Measurements from ENCODE around the gene CNTNAP4. TPM values are rescaled to one million over a fixed set of nuclear protein-coding genes. Genes with fewer than 3 reads are reported as not detected.

Gene CNTNAP4
- total RNA-seq, 1 experiment from 2014 or later: not detected

DNA sequence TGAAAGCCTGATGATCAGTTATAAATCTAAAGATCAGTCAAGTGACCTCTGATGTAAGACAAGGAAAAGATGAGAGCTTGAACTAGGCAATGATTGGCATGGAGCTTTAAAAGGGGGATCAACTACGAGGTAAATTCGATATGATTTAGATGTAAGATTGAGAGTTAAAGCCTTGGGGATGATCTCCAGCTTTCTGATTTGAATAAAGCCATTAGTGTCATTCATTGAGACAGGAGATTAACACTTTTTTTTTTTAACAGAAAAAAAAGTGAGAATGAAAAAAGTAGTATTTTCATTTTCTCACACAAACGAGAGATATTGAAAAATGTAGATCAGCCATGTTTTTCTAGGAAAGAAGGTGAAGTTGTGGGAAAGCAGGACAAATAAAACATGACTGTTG lies 225.4 kb downstream of the CNTNAP4 start:
- no peak for DNase-seq
- Histone ChIP-seq H3K36me3 (no peaks in the 10 kb centered on the region), H3K4me3 (no peak overlapping the region), H3K27me3 (no peaks in the 10 kb centered on the region), H3K9me3 (no peaks in the 10 kb centered on the region)

DNA sequence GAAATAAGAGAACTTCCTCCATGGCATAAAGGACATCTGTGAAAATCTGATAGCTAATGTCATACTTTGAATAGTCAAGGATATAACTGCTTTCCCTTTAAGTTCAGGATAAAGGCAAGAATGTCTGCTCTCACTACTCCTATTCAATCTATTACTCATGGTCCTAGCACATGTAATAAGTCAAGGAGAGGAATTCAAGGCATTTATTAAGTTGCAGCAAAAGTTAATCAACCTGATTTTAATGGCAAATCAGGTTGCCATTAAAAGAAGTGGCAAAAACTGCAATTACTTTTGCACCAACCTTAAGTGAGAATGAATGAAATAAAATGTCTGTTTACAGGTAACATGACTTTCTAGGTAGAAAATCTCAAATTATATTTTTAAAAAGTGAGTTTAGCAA lies 225.9 kb downstream of the CNTNAP4 start:
- no peak overlapping the region for H3K4me3 ChIP-seq
- H3K27me3 ChIP-seq: no peaks in the 10 kb centered on the region
- H3K36me3 ChIP-seq: no peaks in the 10 kb centered on the region
- H3K9me3 ChIP-seq: no peaks in the 10 kb centered on the region
- no peak for DNase-seq

DNA sequence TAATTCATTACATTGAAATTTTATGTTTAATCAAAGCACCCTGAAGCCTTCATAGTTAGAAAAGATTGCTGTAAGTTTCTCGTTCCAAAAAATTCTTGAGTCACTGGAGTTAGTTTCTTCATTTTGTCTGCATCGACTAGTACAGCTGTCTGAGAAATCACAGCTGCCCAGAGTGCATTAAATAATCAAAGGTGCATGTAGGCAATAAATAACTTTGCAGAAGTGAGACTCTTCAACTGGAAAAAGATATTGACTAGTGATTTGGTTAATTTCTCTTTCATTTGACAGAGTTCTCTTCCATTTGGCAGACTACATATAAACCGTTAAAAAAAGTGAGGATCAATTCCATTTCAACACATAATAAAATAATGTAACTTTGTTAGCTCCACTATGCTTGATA lies 234.0 kb downstream of the CNTNAP4 start:
- no peak overlapping the region for H3K4me3 ChIP-seq
- H3K27me3 ChIP-seq: no peaks in the 10 kb centered on the region
- no peaks in the 10 kb centered on the region for H3K9me3 ChIP-seq
- H3K36me3 ChIP-seq: no peaks in the 10 kb centered on the region
- DNase-seq: no peak

DNA sequence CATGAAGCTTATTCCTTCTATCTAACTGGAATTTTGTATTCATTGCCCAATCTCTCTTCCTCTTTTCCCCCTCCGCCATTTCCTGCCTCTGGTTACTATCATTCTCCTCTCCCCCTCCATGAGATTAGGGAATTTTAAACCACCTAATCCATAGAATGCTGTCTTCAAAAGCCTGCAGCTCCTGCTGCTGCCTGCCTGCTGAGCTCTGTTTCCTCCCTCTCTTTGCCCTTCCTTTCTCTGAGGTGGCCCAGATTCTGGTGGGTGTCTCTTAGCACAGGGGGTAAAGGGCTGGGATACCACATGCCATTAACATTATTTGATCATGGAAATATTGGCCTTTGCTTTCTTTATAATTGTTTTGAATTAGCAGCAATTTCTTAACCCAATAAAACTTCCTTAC lies 241.6 kb downstream of the CNTNAP4 start:
- DNase-seq: no peak
- no peaks in the 10 kb centered on the region for H3K9me3 ChIP-seq
- H3K4me3 ChIP-seq: no peak overlapping the region
- no peaks in the 10 kb centered on the region for H3K36me3 ChIP-seq
- H3K27me3 ChIP-seq: no peaks in the 10 kb centered on the region

DNA sequence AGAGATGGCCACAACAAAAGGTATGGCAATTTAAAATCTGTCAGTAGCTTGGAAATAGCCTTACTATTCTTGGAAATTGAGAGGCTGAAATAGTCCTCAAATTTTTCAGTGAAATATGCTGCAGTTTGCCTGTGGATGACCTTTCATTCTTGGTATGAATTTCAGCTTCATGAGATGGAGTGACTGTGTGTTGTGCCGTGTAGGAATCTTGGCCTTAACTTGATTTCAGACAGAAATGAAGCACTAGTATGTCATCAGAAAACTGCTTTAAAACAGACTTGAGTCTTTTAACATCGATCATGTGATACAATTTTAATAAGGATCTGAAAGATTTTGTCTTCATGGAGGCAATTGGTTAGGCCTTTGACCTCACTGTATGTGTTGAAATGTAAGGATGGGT lies 247.2 kb downstream of the CNTNAP4 start:
- H3K9me3 ChIP-seq: no peaks in the 10 kb centered on the region
- H3K4me3 ChIP-seq: no peak overlapping the region
- H3K27me3 ChIP-seq: no peaks in the 10 kb centered on the region
- DNase-seq: no peak
- H3K36me3 ChIP-seq: no peaks in the 10 kb centered on the region

DNA sequence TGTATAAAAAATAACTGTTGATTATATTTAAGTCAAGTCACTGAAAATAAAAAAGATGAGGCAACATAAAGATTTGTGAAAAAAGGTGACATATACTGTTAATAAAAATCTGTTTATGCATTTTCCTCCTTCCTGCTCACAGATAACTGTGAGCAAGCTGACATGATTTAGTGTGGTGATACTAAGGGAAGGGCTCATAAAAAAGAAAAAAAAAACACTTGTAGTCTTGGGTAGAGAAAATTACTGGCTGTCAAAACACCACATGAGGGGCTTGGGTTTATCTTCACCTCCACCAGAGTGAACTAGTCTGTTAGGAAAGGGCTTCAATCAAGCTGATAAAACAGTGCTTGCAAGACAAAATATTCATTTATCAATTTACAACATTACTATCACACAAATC lies 247.6 kb downstream of the CNTNAP4 start:
- Histone ChIP-seq H3K27me3 (no peaks in the 10 kb centered on the region), H3K4me3 (no peak overlapping the region)
- DNase-seq: no peak

DNA sequence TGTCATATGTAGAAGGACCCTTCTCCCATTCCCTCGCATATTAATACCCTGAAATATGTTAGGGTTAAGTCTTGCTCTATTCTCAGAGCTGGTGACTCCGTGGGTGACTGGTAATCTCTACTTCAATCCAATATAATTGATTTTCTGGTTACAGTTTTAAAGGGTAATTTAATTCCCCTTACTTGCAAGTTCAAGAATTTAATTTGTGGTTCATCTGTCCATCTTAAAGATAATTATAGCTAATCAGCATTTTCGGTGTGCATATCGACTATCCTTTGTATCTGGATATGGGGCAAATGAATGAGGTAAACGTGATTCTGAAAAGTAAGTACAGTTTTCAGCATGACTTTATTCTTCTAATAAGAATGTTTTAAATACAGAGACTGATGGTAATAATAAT lies 250.0 kb downstream of the CNTNAP4 start:
- Histone ChIP-seq H3K36me3 (no peaks in the 10 kb centered on the region), H3K27me3 (no peaks in the 10 kb centered on the region), H3K4me3 (no peak overlapping the region)

More for the DNA sequence above, 247.6 kb downstream of the CNTNAP4 start:
- Histone ChIP-seq H3K9me3 (no peaks in the 10 kb centered on the region), H3K36me3 (no peaks in the 10 kb centered on the region)

DNA sequence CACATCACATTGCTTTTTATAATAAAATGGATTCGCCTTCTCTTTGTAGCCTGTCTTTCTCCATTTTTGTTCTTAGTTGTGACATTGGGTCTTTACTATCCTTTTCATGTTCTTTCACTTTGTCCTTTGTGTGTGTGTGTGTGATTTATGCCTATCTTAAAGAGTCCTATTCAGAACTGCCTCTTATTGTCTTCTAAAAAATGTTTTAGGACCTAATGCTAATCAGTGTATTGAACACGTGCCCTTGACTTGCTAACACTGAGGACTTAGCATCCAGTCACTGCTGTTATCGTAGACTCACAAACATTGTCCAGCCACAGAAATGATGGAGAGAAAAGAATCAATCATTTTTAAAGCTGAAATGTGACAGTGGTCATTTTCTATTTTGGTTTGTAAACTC lies 251.9 kb downstream of the CNTNAP4 start:
- no peak overlapping the region for H3K4me3 ChIP-seq
- no peaks in the 10 kb centered on the region for H3K9me3 ChIP-seq
- H3K27me3 ChIP-seq: no peaks in the 10 kb centered on the region
- H3K36me3 ChIP-seq: no peaks in the 10 kb centered on the region
- DNase-seq: no peak

More for the DNA sequence above, 250.0 kb downstream of the CNTNAP4 start:
- no peak for DNase-seq
- H3K9me3 ChIP-seq: no peaks in the 10 kb centered on the region

DNA sequence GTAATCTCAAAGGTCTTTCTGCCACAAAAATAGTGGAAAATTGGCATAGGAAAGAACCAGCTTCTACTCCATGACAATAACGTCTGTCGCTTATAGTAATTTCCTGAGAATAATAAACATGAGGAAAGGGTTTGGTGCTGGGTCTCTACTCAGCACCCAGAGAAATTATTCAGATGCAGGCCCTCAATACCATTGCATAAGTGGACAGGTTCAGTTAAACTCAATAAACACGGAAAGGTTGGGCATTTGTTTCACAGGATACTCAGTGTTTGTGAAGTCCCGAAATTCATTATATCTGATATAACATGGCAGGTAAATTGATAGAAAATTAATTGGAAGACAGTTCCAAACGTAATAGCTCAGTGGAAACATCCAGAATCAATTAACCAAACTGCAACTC lies 254.0 kb downstream of the CNTNAP4 start:
- no peak overlapping the region for H3K4me3 ChIP-seq
- no peak for DNase-seq
- no peaks in the 10 kb centered on the region for H3K9me3 ChIP-seq
- no peaks in the 10 kb centered on the region for H3K27me3 ChIP-seq
- no peaks in the 10 kb centered on the region for H3K36me3 ChIP-seq

DNA sequence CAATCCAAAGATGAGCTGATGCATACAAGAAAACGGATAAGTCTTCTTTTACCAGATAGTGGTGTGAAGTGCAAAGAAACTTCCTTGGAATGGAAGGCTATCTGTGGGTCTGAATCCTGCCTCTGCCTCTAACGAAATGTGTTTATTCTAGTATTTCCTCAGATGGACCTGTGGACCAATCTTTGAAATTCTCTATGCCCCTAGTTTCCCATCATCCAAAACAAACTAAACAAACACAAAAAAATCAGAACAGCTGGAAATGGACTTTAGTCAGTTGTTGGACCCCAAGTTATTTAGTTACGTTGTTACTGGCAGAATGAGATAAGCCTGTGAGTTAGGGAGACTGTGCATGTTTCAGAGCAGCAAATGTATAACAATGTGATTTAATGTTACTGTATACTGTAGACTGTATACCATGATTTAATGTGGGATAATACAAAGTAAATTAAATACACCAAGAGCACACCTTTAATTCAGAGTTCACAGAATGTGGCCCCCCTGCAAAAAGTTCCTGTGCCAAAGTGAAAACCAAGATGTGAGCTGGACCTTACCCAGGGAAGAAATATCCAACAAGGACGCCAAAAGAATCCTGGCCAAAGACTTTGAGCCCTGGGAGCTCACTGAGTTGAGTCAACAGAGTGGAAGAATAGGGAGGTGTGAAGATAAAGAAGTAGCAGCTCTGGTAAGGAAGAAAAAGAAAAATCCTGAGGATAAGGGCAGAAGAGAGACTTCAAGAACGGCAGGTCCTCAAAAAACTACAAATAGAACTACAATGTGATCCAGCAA lies 255.2 kb downstream of the CNTNAP4 start:
- Histone ChIP-seq H3K4me3 (no peak overlapping the region), H3K36me3 (no peaks in the 10 kb centered on the region), H3K27me3 (no peaks in the 10 kb centered on the region), H3K9me3 (no peaks in the 10 kb centered on the region)
- no peak for DNase-seq

DNA sequence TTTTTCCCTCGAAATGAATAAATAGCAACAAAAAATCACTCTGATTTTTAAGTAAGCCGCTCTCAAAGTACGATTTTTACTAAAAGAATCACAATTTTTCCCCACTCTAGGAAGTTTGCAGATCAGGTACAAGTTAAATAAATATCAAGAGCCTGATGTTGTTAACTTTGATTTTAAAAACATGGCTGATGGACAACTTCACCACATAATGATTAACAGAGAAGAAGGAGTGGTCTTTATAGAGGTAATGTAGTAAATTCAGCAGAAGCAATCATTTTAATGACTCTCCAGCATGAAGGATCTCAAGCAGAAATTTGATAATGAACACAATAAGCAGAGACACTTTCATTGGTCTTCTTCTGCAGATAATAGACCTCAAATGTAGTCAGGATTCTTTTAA lies 262.4 kb downstream of the CNTNAP4 start:
- DNase-seq: no peak
- Histone ChIP-seq H3K4me3 (no peak overlapping the region), H3K36me3 (no peaks in the 10 kb centered on the region), H3K27me3 (no peaks in the 10 kb centered on the region), H3K9me3 (no peaks in the 10 kb centered on the region)

DNA sequence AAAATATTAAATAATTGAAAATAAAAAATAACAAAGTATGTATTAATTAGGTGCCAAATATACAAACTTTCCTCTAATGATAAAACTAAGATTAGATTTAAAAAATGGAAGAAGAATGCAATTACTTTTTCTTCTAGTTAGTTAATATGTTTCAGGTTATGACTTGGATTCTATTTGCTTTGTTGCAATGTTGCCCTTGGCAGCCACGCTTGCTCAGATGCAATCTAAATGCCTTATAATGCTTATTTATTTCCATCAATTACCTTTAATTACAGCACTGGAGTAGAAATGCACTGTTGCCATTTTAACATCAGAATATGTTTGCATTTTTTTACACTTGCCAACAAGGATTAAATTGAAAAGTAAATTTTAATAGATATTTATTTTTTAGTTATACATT lies 263.9 kb downstream of the CNTNAP4 start:
- H3K4me3 ChIP-seq: no peak overlapping the region
- no peaks in the 10 kb centered on the region for H3K27me3 ChIP-seq
- no peaks in the 10 kb centered on the region for H3K36me3 ChIP-seq
- DNase-seq: no peak
- H3K9me3 ChIP-seq: no peaks in the 10 kb centered on the region

DNA sequence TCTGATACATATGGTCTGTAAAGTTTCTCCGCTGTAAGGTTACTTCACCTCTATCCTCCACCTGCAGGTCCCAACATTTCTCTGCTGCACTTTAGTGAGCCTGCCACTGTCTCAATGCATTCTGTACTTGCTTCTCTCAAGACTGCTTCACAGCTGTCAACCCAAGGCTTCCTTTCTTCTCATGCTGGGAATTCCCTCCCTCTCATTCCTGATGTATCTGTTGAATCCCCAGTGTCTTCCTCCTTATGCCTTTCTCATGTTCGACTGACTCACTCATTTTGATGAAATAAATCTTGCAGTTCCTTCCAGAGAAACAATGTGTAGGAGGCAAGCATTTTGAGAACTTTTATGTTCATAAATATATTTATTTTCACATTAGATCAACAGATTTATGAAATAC lies 288.3 kb downstream of the CNTNAP4 start:
- no peaks in the 10 kb centered on the region for H3K27me3 ChIP-seq
- DNase-seq: no peak
- no peaks in the 10 kb centered on the region for H3K9me3 ChIP-seq
- H3K4me3 ChIP-seq: no peak overlapping the region
- H3K36me3 ChIP-seq: no peaks in the 10 kb centered on the region

DNA sequence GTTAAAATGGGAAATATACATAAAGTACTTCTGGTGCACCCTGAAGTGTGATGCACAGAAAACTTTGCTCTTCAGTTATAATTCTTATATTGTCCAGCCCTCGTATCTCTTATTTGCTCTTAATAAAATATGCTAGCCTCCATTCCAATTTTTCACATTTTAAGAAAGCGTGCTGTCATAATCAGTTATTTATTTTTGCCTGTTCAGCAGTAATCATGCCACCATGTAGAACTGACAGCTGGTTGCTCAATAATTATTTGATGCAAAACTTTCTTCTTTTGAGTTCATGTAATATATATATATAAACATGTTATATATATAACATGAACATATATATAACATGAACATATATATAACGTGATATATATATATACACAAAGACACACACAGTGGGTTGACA lies 294.6 kb downstream of the CNTNAP4 start:
- Histone ChIP-seq H3K36me3 (no peaks in the 10 kb centered on the region), H3K27me3 (no peaks in the 10 kb centered on the region), H3K9me3 (no peaks in the 10 kb centered on the region), H3K4me3 (no peak overlapping the region)
- DNase-seq: no peak

DNA sequence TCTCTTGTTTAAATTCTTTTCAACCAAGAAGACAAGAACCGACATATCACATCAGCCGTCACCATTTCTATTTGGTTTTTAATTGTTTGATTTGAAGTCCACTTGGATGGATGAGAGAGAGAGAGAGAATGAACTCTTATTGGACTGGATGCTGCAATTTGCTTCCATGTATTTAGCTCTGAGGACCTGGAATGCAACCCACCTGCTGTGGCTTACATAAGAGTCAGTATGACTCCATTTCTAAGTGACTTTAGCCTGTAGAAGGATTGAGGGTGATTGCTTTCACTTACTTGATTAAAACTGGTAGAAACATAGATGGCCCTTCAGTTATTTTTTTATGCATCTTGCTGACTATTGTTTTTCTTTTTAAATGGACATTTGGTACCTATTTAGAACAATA lies 296.1 kb downstream of the CNTNAP4 start:
- Histone ChIP-seq H3K36me3 (no peaks in the 10 kb centered on the region), H3K27me3 (no peaks in the 10 kb centered on the region), H3K4me3 (no peak overlapping the region)

DNA sequence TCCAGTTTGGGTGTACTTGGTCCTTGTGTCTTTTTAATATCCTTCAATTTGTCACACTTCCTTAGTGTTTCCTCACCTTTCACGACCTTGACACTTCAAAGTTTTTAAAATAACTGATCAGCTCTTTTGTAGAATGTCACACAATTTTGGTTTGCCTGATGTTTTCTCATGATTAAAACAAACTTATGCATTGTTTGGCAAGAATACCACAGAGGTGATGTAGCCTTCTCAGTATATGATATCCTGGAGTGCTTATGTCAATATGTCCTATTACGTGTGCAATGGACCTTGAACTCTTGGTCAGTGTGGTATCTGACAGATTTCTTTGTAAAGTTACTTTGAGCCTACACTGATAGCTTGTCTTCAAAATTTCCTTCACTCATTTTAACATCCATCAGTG lies 297.4 kb downstream of the CNTNAP4 start:
- no peak for DNase-seq
- H3K36me3 ChIP-seq: no peaks in the 10 kb centered on the region
- H3K9me3 ChIP-seq: no peaks in the 10 kb centered on the region
- no peaks in the 10 kb centered on the region for H3K27me3 ChIP-seq
- no peak overlapping the region for H3K4me3 ChIP-seq

More for the DNA sequence above, 296.1 kb downstream of the CNTNAP4 start:
- no peak for DNase-seq
- H3K9me3 ChIP-seq: no peaks in the 10 kb centered on the region

DNA sequence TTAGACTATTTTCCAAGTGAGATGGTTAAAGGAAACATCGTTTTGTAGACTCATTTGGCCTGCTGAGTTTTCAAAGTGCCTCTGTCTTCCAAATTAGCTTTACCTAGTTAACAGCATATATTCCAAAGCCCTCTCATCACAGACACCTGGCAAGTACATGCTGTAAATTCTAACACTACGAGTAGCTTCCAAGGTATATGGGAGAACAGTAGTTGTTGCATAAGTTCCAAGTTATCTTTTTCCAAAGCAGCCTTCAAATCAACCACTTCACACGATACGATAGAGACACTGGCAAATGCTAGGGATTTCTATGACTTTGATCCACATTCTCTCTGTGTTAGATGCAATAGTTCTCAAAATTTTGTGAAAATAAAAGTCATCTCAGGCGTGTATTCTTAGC lies 299.3 kb downstream of the CNTNAP4 start:
- H3K4me3 ChIP-seq: no peak overlapping the region
- no peaks in the 10 kb centered on the region for H3K9me3 ChIP-seq
- no peak for DNase-seq
- no peaks in the 10 kb centered on the region for H3K27me3 ChIP-seq
- H3K36me3 ChIP-seq: no peaks in the 10 kb centered on the region

DNA sequence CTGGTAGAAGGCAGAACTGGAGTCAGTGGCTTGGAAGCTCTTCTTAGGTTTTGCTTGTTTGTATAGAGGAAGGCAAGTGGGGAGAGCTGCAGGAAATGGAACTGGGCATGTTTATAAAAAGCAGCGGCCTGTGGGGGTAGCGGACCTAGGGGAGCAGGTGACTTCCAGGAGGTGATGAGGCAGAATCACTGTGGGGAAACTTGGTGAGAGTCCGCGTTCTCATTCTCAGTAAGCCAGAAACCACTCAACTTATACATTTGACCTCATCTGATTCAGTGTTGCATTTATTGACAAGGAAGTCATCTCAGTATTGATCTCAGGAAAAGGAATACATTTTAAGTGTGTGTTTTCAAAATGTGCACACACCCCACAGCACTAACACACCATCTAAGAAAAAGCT lies 299.8 kb downstream of the CNTNAP4 start:
- Histone ChIP-seq H3K36me3 (no peaks in the 10 kb centered on the region), H3K4me3 (no peak overlapping the region), H3K9me3 (no peaks in the 10 kb centered on the region), H3K27me3 (no peaks in the 10 kb centered on the region)
- no peak for DNase-seq

Measured in MG63 (cell line).